Measurements from ENCODE around the gene OR9K2. TPM values are rescaled to one million over a fixed set of nuclear protein-coding genes. Genes with fewer than 3 reads are reported as not detected.

OR9K2 gene
- total and polyA plus RNA-seq, 2 of the 13 experiments (the other 11 are each of a cell fraction or from before 2014, with no cell fraction given) = not detected

- intact Hi-C loops (cut with micrococcal nuclease; ENCODE audit: unreplicated experiment) (no loop called here), in situ Hi-C loops (cut with HindIII; ENCODE audit: extremely low pct_ligation_motif_present, low pct_unique_long_range_greater_than_20kb) (no loop called here)
- FAIRE-seq (no peak), DNase-seq (ENCODE audit: low spot score) (no peak), ATAC-seq (no peak)
- no TSS peak for BruUV-seq (replicated peaks)
- no peaks in the 10 kb centered on the region for H3K36me3 ChIP-seq (replicated peaks in 1 of 2; ENCODE audit: control insufficient read depth in 1 of 2, insufficient read depth in 2 of 2, low read length in 2 of 2)
- TF ChIP-seq NFE2L1 (CRISPR knock-in tag; IDR thresholded peaks at IDR 0.05; ENCODE audit: borderline replicate concordance) = no peak
- no peak for TF ChIP-seq TAF1 (CRISPR knock-in tag; IDR thresholded peaks at IDR 0.05)
- TF ChIP-seq HCFC1 (IDR thresholded peaks at IDR 0.05; ENCODE audit: low read depth, low read length) = no peak
- TF ChIP-seq MIXL1 (CRISPR knock-in tag; IDR thresholded peaks at IDR 0.05) = no peak
- no peak for TF ChIP-seq LCORL (IDR thresholded peaks at IDR 0.05)
- no peak for TF ChIP-seq LCORL (CRISPR knock-in tag; IDR thresholded peaks at IDR 0.05)
- TF ChIP-seq HINFP (CRISPR knock-in tag; IDR thresholded peaks at IDR 0.05; ENCODE audit: low read depth) = no peak
- no peak for TF ChIP-seq EEA1 (CRISPR knock-in tag; IDR thresholded peaks at IDR 0.05; ENCODE audit: borderline replicate concordance)
- no peak for TF ChIP-seq NR2F6 (IDR thresholded peaks at IDR 0.05)
- no peak for TF ChIP-seq NR2F6 (CRISPR knock-in tag; IDR thresholded peaks at IDR 0.05)
- TF ChIP-seq HDAC2 (CRISPR knock-in tag; IDR thresholded peaks at IDR 0.05) = no peak
- TF ChIP-seq ZFP1 (CRISPR knock-in tag; IDR thresholded peaks at IDR 0.05) = no peak
- no peak for TF ChIP-seq SOX6 (IDR thresholded peaks at IDR 0.05)
- TF ChIP-seq SOX6 (CRISPR knock-in tag; IDR thresholded peaks at IDR 0.05) = no peak
- no peak for TF ChIP-seq KIAA2018 (CRISPR knock-in tag; IDR thresholded peaks at IDR 0.05; ENCODE audit: borderline replicate concordance)
- TF ChIP-seq ZBTB1 (CRISPR knock-in tag; IDR thresholded peaks at IDR 0.05; ENCODE audit: borderline replicate concordance) = no peak
- no peak for TF ChIP-seq ARID2 (CRISPR knock-in tag; IDR thresholded peaks at IDR 0.05; ENCODE audit: borderline replicate concordance)
- no peak for TF ChIP-seq ZNF326 (CRISPR knock-in tag; IDR thresholded peaks at IDR 0.05; ENCODE audit: borderline replicate concordance)
- 0 out of 5 replicates have a peak, but pooled peaks cover 0 to 5% of the 10 kb centered on the region in 2 experiments for H3K27me3 ChIP-seq (ENCODE audit: control insufficient read depth in 1 of 2, insufficient read depth in 2 of 2, low read length in 2 of 2)
- ChIA-PET CTCF (ENCODE audit: low intra/inter-chr PET ratio, low total read pairs) (no interaction called here), POLR2A (no interaction called here)
- no peak overlapping the region for H3K9ac ChIP-seq (ENCODE audit: insufficient read depth, low read depth, low read length)
- WGBS (ENCODE audit: low lambda C conversion rate) = 15% methylated on average over 4 of the region's 4 CpGs
- no peak overlapping the region for H3K27ac ChIP-seq (ENCODE audit: extremely low read length, insufficient read depth, low read length)
- H3K4me3 ChIP-seq (replicated peaks in 1 of 3; ENCODE audit: insufficient read depth in 1 of 3, low read depth in 2 of 3, low read length in 3 of 3) = no peak overlapping the region
- H3K4me1 ChIP-seq (ENCODE audit: insufficient read depth, low read length) = no peaks in the 10 kb centered on the region
- no peaks in the 10 kb centered on the region for H4K20me1 ChIP-seq (ENCODE audit: insufficient read depth, low read length)
- H2AFZ ChIP-seq (ENCODE audit: low read length) = no peak overlapping the region
- H3K9me3 ChIP-seq (ENCODE audit: low read length) = no peaks in the 10 kb centered on the region
- no peak overlapping the region for H3K4me2 ChIP-seq (ENCODE audit: low read depth, low read length)
- H3K79me2 ChIP-seq (ENCODE audit: insufficient read depth, low read length) = no peaks in the 10 kb centered on the region
Observed at GRCh38 chr12:55112378-55112875, 13.8 kb upstream of the OR9K2 start.

All from HepG2 (cell line).